Bronchial epithelial cell (primary cell): ENCODE measurements around the gene LASP1. TPM values are rescaled to one million over a fixed set of nuclear protein-coding genes. Genes with fewer than 3 reads are reported as not detected.

Experiments
- DNase-seq: peaks from one replicate; pipeline ENCODE4 v3.0.0-alpha.2; 2010; ENCODE audit warnings: low read depth
- FAIRE-seq: peaks from 2 replicates; lab custom pipeline; 2011; peaks lifted over from hg19 to GRCh38; lab: Jason Lieb, UNC
- H3K27me3 ChIP-seq: 2 replicates; pipeline ENCODE4 v1.5.1; 2011; ENCODE audit warnings: low read length; ENCODE audit not compliant: control insufficient read depth, insufficient read depth
- H3K36me3 ChIP-seq: 2 replicates; pipeline ENCODE4 v1.5.1; 2011; ENCODE audit warnings: low read length; ENCODE audit not compliant: control insufficient read depth, insufficient read depth
- H3K4me3 ChIP-seq: 2 replicates; pipeline ENCODE4 v1.5.1; 2011; ENCODE audit warnings: mild to moderate bottlenecking, low read depth, low read length, control low read depth
- CTCF ChIP-seq: IDR thresholded peaks from 2 replicates; pipeline ENCODE4 v1.5.1; 2011; ENCODE audit warnings: mild to moderate bottlenecking, moderate library complexity, low read length, control low read depth, inconsistent platforms; ENCODE audit not compliant: insufficient read depth, severe bottlenecking
- total RNA-seq: library from RNA; depleted of rRNA; stranded (reverse); fragments of >200 nt; gene quantifications from 2 replicates; pipeline ENCODE4 v1.2.1, GENCODE V29; 2014

The LASP1 gene
- total RNA-seq, 1 donor from 2014 or later, result 21.9 TPM

- no peak for DNase-seq
- Histone ChIP-seq H3K4me3 (no peak overlapping the region), H3K36me3 (peaks cover 54% of the 10 kb centered on the region), H3K27me3 (no peaks in the 10 kb centered on the region)
- no peak for TF ChIP-seq CTCF
- FAIRE-seq, result no peak
Measured at GRCh38 chr17:38915639-38915995, 45.8 kb downstream of the LASP1 start.

- TF ChIP-seq CTCF, result no peak
- DNase-seq (no peak), FAIRE-seq (no peak)
- Histone ChIP-seq H3K4me3 (no peak overlapping the region), H3K36me3 (peaks cover 50% of the 10 kb centered on the region), H3K27me3 (no peaks in the 10 kb centered on the region)
Measured at GRCh38 chr17:38916771-38917170, 46.9 kb downstream of the LASP1 start.

GRCh38 chr17:38917259-38917658, 47.4 kb downstream of the LASP1 start:
- Histone ChIP-seq H3K36me3 (peaks cover 50% of the 10 kb centered on the region), H3K27me3 (no peaks in the 10 kb centered on the region), H3K4me3 (no peak overlapping the region)
- no peak for TF ChIP-seq CTCF
- DNase-seq (no peak), FAIRE-seq (no peak)

- H3K36me3 ChIP-seq, result peaks cover 44% of the 10 kb centered on the region
- TF ChIP-seq CTCF, result no peak
Measured at GRCh38 chr17:38918129-38918913, 48.5 kb downstream of the LASP1 start.

GRCh38 chr17:38918916-38919315, 49.1 kb downstream of the LASP1 start:
- FAIRE-seq, result no peak
- peaks cover 42% of the 10 kb centered on the region for H3K36me3 ChIP-seq
- no peak for DNase-seq
- TF ChIP-seq CTCF, result no peak
- no peak overlapping the region for H3K4me3 ChIP-seq
- H3K27me3 ChIP-seq, result no peaks in the 10 kb centered on the region

More at GRCh38 chr17:38918129-38918913, 48.5 kb downstream of the LASP1 start:
- no peak for FAIRE-seq
- H3K27me3 ChIP-seq, result no peaks in the 10 kb centered on the region
- no peak for DNase-seq
- no peak overlapping the region for H3K4me3 ChIP-seq
